Right lobe of liver (tissue), 6 donors: Measurements from ENCODE around the gene SLC29A3. TPM values are rescaled to one million over a fixed set of nuclear protein-coding genes. Genes with fewer than 3 reads are reported as not detected.
"Not testable (repeated sequence)": the region's sequence is repeated elsewhere in the genome, so short reads cannot be mapped to it uniquely, and the experiment has no call there.

Experiments used
- ATAC-seq, 4 donors: fragments of 200-7000 bp; cut with Tn5 transposase; one replicate each; pipeline ENCODE4 v1.9.1; 2020; ENCODE audit warnings: mild to moderate bottlenecking in 4 of 4, moderate library complexity in 4 of 4
- DNase-seq, 3 donors: peaks; one replicate each; pipeline ENCODE4 v3.0.0-alpha.2; 2020
- H3K27ac ChIP-seq, 3 donors: fragments of 200-600 bp; one replicate each; pipeline ENCODE4 v1.8.0; 2022
- H3K27me3 ChIP-seq, 2 donors: fragments of 200-600 bp; one replicate each; pipeline ENCODE4 v1.8.0; 2022
- H3K36me3 ChIP-seq, 4 donors: fragments of 200-600 bp; sonication (generic) in 1 of 4; one replicate each; pipeline versions ENCODE4 v1.5.1 to v1.8.0; 2017 to 2022; ENCODE audit warnings: control low read depth in 1 of 4
- H3K4me1 ChIP-seq, 4 donors: fragments of 200-600 bp; sonication (generic) in 1 of 4; one replicate each; pipeline versions ENCODE4 v1.5.1 to v1.8.0; 2017 to 2022; ENCODE audit warnings: control low read depth in 1 of 4
- H3K4me3 ChIP-seq, 3 donors: fragments of 200-600 bp; one replicate each; pipeline ENCODE4 v1.8.0; 2022
- H3K9me3 ChIP-seq, 4 donors: fragments of 200-600 bp; sonication (generic) in 1 of 4; one replicate each; pipeline versions ENCODE4 v1.5.1 to v1.8.0; 2017 to 2022; ENCODE audit warnings: control low read depth in 1 of 4
- POLR2A ChIP-seq: fragments of 450-650 bp; IDR thresholded peaks from one replicate; pipeline ENCODE4 v1.6.1; 2017; ENCODE audit warnings: antibody characterized with exemption, mild to moderate bottlenecking
- WGBS: methylation state at CpG from one replicate; pipeline ENCODE4 v1.1.6; 2018; ENCODE audit warnings: low coverage, low lambda C conversion rate; ENCODE audit not compliant: insufficient coverage; ENCODE audit errors: missing lambda C conversion rate; 5-methylcytosine and 5-hydroxymethylcytosine counted together
- intact Hi-C, 2 donors: fragments of 100-400 bp; cut with DNase I; formaldehyde crosslinking; loops; one replicate each; pipeline versions ENCODE4 v1.11.2 to v1.14.1; 2022
- total RNA-seq, 6 experiments: library from RNA; depleted of rRNA in 2 of 6; stranded (reverse); fragments of >200 nt in 2 of 6; fragmentation: NEBNext Ultra II Directional in 3 of 6; extraction: Animal tissue kit (Norgen Biotek cat#: 25700) in 3 of 6; gene quantifications; one replicate each; pipeline versions ENCODE4 v1.1.0 to v1.2.4, GENCODE V29; 2016 to 2023
- TF ChIP-seq, protein P1 (sequence below), 4 donors: fragments of 200-600 bp in 3 of 4; fragments of 450-650 bp in 1 of 4; IDR thresholded peaks; one replicate each; pipeline versions ENCODE4 v1.5.1 to v1.8.0; 2016 to 2022; ENCODE audit warnings: antibody characterized with exemption in 4 of 4, mild to moderate bottlenecking in 2 of 4
- donor health status: DM: no; HTN: yes; CAD: no.
- donor health status: DM: no; HTN: no; CAD: no.
- donor health status: DM: no; HTN: no; CAD: no.
- donor health status: DM: no; HTN: yes; CAD: no.
- donor health status: DM: no; HTN: yes; CAD: no.

Gene SLC29A3
- total RNA-seq, 6 experiments from 2014 or later: 5.7 to 17.4 (median 7.7) TPM

- TF ChIP-seq POLR2A: no peak
- TF ChIP-seq, protein P1, sequence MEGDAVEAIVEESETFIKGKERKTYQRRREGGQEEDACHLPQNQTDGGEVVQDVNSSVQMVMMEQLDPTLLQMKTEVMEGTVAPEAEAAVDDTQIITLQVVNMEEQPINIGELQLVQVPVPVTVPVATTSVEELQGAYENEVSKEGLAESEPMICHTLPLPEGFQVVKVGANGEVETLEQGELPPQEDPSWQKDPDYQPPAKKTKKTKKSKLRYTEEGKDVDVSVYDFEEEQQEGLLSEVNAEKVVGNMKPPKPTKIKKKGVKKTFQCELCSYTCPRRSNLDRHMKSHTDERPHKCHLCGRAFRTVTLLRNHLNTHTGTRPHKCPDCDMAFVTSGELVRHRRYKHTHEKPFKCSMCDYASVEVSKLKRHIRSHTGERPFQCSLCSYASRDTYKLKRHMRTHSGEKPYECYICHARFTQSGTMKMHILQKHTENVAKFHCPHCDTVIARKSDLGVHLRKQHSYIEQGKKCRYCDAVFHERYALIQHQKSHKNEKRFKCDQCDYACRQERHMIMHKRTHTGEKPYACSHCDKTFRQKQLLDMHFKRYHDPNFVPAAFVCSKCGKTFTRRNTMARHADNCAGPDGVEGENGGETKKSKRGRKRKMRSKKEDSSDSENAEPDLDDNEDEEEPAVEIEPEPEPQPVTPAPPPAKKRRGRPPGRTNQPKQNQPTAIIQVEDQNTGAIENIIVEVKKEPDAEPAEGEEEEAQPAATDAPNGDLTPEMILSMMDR (IDR thresholded peaks at IDR 0.05): no peak
- Histone ChIP-seq H3K4me3 (no peak overlapping the region), H3K4me1 (peaks cover 0 to 16% (median 4%) of the 10 kb centered on the region in 4 donors), H3K27ac (no peak overlapping the region), H3K27me3 (no peaks in the 10 kb centered on the region), H3K9me3 (no peaks in the 10 kb centered on the region), H3K36me3 (peaks cover 0 to 51% (median 1%) of the 10 kb centered on the region in 4 donors)
- intact Hi-C loops: no loop called here
- DNase-seq: no peak
- WGBS: 95% methylated on average over 7 of the region's 12 CpGs
- ATAC-seq: no peak
Observed at GRCh38 chr10:71355886-71356285, 36.8 kb downstream of the SLC29A3 start.

DNA sequence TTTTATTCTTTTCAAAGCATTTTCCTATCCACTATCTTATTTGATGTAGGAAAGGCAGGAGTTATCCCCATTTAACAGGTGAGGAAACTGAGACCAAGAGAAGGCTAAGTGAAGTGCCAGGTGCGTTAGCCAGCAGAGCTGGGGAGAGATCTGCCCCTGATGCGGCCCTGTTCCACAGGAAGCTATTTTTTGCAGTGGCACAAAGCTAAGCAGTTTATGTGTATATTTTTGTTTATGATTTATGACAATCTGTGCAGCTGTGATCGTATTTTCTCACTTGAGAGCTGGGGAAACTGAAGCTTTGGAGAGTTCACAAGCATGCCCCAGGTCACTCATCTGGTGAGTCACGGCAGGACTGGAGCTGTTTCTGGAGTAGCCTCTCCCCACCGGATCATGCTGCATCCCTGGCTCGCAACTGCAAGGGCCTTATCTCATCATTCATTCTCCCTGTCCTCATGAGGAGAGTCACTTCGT, 38.8 kb downstream of the SLC29A3 start:
- no peak for DNase-seq

DNA sequence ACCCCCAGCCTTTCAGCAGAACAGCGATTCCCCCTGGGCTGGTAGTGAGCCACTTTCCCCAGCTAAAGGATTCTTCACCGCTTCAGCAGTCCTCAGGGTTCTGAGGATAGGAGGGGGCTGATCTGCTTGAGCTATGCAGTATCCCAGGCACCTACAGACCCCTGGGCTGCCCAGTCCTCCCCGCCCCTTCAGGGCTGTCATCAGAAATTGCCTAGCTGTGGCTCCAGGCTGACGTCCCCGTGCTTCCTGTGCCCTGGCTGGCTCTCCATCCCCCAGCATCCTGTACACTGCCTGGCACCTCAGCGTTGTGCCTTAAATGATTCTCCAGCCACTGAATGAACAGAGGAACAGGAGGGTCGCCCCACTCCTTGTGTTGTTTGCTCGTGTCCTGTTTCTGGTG, 39.2 kb downstream of the SLC29A3 start:
- no peak overlapping the region for H3K4me3 ChIP-seq
- WGBS: no CpG with 5 or more reads among the region's 8 CpGs
- H3K27ac ChIP-seq: no peak overlapping the region
- intact Hi-C loops: no loop called here
- no peaks in the 10 kb centered on the region for H3K9me3 ChIP-seq
- H3K4me1 ChIP-seq: no peaks in the 10 kb centered on the region
- no peaks in the 10 kb centered on the region for H3K27me3 ChIP-seq
- ATAC-seq (peak; percentile 26 to 58 (median 40)), DNase-seq (no peak)
- peaks cover 0 to 72% (median 1%) of the 10 kb centered on the region in 4 donors for H3K36me3 ChIP-seq
- TF ChIP-seq, protein P1 (IDR thresholded peaks at IDR 0.05): no peak
- TF ChIP-seq POLR2A: no peak

More for the DNA sequence above, 38.8 kb downstream of the SLC29A3 start:
- peak in 3 of 4 donors; percentile 12 to 24 (median 16) for ATAC-seq
- 66% methylated on average over 4 of the region's 7 CpGs for WGBS
- no peak overlapping the region for H3K27ac ChIP-seq
- no peaks in the 10 kb centered on the region for H3K27me3 ChIP-seq
- H3K9me3 ChIP-seq: no peaks in the 10 kb centered on the region
- H3K36me3 ChIP-seq: peaks cover 0 to 67% (median 1%) of the 10 kb centered on the region in 4 donors
- TF ChIP-seq, protein P1 (IDR thresholded peaks at IDR 0.05): no peak
- no peak for TF ChIP-seq POLR2A
- intact Hi-C loops: no loop called here
- no peaks in the 10 kb centered on the region for H3K4me1 ChIP-seq
- no peak overlapping the region for H3K4me3 ChIP-seq

DNA sequence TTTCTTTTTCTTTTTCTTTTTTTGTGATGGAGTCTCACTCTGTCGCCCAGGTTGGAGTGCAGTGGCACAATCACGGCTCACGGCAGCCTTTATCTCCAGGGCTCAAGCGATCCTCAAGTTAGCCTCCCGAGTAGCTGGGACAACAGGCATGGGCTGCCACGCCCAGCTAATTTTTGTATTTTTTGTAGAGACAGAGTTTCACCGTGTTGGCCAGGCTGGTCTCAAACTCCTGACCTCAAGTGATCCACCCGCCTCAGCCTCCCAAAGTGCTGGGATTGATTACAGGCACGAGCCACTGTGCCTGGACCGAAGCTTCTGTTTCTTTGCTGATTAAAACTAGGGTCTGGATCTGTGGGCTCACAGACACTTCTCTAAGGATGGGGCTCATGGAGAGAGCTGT, 39.8 kb downstream of the SLC29A3 start:
- H3K9me3 ChIP-seq, H3K4me1 ChIP-seq, H3K4me3 ChIP-seq, DNase-seq, H3K27me3 ChIP-seq, intact Hi-C loops: not testable (repeated sequence)
- 79% methylated on average over 8 of the region's 10 CpGs for WGBS
- Histone ChIP-seq H3K36me3 (peaks cover 0 to 73% (median 1%) of the 10 kb centered on the region in 4 donors), H3K27ac (peak overlapping the region in 1 of 3 donors; percentile 28)
- ATAC-seq: peak in 1 of 4 donors; percentile 8

DNA sequence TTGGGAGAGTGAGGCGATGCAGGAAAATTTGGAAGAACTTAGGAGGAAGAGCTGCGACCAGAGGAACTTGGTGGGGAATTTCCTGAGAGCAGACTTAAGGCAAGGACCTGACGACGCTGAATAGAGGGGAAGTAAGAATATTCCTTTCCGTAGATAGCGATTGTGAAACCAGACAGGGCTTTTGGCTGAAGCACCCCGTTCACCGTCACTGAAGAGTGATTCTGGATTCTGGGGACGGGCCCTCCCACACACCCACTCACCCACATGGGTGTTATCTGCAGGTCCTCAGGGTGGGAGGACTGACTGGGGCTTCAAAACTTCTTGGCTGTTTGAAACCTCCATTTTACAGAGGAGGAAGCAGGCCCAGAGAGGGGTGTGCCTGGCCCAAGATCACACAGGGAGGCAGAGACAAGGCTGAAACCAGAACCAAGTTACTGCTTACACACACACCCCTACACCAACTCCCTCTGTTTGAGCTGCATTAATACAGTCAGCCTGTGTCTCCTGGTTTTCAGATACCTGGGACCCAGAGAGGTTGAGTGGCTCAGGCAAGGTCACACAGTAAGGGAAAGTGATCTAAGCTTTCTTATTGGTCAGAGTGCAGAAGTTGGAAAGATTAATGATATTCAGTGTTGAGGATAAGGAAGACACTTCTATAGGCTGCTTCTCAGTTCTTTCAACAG, 40.4 kb downstream of the SLC29A3 start:
- WGBS: 46% methylated on average over 9 of the region's 9 CpGs
- DNase-seq (no peak), ATAC-seq (peak; percentile 31 to 72 (median 50))
- intact Hi-C loops: no loop called here
- Histone ChIP-seq H3K4me1 (no peaks in the 10 kb centered on the region), H3K27ac (peak overlapping the region in 1 of 3 donors; percentile 10), H3K36me3 (peaks cover 0 to 67% (median 1%) of the 10 kb centered on the region in 4 donors), H3K27me3 (no peaks in the 10 kb centered on the region), H3K9me3 (no peaks in the 10 kb centered on the region), H3K4me3 (no peak overlapping the region)
- TF ChIP-seq POLR2A: no peak
- TF ChIP-seq, protein P1 (IDR thresholded peaks at IDR 0.05): no peak
